NCI-H69 (cell line): Measurements from ENCODE around the gene TFF2.

ENCODE experiments used
- DNase-seq: peaks from one replicate; lab custom pipeline; 2025; lab: John Stamatoyannopoulos, UW

Gene TFF2

DNA sequence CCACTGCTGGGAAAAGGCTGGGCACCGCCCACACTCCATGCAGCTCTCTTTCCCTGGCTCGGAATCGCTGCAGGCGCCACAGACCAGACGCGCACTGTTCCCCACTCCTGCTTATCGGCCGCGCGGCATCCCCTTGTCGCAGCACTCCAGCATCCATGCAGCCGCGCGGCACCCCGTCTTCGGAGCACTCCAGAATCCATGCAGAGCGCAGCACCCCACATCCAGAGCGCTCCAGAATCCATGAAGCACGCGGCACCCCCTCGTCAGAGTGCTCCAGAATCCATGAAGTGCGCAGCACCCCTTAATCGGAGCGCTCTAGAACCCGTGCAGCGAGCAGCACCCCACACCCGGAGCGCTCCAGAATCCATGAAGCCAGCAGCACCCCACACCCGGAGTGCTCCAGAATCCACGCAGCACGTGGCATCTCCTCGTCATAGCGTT is 45.1 kb downstream of the TFF2 start:
- DNase-seq: no peak

DNA sequence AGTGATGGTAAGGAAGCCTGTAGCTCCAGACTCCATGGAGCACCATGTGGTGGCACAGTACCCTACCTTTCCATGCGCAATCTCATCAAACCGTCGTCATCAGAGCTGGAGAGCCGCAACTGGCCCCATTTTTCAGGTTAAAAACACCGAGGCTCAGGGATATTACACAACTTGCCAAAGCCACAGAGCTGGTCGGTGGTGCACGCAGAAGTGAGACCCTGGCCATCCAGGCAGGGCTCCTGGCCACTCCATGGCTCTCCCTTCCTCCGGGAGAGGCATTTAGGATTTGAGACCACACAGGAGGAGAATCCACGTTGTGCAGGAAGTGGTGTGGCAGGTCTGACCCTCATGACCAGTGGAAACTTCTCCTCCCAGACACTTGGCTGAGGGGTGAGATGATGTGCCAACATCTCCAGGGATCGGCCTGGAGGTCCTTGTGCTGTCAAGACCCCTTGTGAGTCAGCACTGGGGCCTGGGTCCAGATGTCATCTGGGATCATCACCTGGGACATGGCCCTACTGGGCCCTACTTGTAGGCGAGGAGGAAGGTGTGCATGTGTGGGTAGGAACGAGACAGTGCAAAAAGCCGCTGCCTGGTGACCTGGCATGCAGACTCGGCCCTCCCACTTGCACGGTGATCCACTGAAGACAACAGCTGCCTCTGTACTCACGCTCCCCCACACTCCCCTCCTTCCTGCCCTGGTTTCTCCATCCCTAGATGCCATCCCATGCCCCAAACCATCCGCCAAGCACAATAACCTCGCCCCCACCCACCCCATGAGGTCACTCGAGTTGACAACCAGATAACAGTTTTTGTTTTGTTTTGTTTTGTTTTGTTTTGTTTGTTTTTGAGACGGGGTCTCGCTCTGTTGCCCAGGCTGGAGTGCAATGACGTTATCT is 46.0 kb downstream of the TFF2 start:
- no peak for DNase-seq

DNA sequence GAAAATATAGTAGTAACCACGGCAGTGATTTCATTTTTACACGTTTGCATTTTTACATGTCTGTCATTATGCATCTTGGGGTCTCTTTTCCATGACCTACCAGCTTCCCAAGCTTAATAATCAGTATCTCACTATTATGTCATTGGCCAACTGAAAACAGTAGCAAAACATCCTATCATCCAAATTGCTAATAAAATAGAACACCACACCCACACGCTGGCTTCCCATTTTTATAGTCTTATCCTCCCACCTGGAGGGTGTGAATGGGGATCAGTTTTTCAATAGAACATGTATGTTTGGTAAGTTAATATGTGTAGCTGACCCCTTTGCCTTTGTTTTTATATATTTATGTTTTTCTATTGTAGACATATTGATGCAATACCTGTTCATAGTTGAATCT is 47.4 kb downstream of the TFF2 start:
- DNase-seq: no peak

GRCh38 chr21:42302794-42303193 is 48.0 kb downstream of the TFF2 start:
- DNase-seq: no peak

- peak; percentile 10 for DNase-seq
Observed at GRCh38 chr21:42302076-42302650, 48.6 kb downstream of the TFF2 start.

- no peak for DNase-seq
Observed at GRCh38 chr21:42301371-42302075, 49.3 kb downstream of the TFF2 start.

DNA sequence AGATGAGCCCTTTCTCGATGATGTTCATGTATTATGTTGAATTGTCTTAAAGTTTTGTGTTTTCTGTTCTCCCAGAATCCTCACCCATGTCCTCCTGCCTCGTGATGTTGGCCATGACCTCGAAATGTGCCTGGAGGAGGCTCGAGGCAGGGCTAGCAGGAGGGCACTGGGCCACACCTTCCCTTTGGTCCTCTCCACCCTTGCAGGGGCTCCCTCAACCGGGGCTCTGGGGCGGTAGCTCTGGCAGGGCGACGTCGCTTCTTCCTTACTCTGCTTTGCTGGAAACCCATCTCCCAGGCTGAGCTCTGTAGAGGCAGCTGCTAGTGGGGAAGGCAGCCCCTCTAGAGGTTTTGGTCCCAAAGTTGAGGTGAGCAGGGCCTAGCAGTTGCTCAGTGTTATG is 49.8 kb downstream of the TFF2 start:
- no peak for DNase-seq

- DNase-seq: no peak
Observed at GRCh38 chr21:42300045-42300583, 50.7 kb downstream of the TFF2 start.

DNA sequence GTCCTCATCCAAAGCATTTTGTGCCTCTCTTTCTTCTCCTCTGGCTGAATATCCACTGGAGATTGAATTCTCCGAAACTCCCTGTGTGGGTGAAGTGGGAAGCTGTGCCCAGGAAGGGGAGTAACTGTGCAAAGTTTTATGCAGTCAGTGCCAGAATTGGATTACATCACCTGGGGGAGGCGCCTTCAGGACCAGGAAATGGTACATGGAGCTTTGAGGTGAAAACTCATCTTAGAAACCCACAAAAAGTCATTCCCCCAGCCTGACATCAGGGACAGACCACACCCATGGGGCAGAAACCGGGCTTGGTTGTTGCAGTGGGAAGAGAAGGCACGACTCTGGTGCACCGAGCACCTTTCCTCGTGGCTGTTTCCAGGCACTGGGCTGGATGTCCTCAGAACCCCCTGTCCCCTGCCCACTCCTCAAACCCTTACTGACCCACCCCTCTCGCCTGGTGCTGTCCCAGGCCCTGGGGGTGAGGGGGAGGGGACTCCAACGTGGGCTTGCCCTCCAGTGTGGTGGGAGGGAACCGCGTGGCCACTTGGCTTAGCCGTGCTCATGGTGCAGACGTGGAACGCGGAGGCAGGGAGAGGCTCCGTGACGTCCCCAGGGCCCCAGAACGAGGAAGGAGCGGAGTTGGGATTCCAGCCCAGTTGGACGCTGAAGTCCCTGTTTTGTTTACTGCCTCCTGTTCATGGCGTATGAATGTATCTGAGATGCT is 51.3 kb downstream of the TFF2 start:
- no peak for DNase-seq

DNA sequence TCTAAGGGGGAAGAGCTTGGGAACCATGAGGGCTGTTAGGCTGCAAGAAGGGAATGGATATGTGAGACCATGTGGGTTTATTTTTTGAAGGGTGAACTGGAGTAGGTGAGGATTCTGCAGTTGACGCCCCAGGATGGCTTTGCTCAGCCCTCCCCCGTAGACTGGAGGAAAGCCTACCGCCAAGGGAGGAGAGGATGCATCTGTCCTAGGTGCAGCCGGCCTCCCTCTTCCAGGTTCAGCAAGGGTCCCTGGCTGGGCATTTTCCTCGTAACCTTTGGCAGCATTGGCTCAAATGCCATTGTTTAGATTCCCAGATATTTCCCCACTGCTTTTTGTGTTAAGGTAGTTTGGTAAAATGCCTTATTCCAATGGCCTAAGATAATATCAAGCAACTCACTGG is 52.1 kb downstream of the TFF2 start:
- DNase-seq: no peak

DNA sequence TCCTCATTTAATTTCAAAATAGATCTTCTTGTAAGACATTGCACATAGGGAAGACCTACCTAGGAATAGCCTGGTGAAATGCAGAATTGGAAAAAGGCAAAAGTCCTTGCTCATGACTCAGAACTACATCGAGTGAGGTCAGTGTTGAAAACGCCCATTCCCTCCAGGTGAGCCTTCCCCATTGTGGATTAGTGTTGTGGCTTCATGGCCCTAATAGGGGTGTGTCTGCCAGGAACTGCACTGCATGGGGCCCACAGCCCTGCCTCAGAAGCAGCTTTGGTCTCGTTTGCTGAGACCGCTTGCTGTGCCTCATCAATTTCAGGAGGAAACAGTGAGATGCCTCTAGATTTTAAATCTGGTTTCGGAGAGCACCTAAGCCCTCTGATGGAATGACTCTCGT is 52.6 kb downstream of the TFF2 start:
- DNase-seq: peak; percentile 69

GRCh38 chr21:42297377-42297776 is 53.4 kb downstream of the TFF2 start:
- DNase-seq: no peak

- DNase-seq: no peak
Observed at GRCh38 chr21:42296501-42296900, 54.3 kb downstream of the TFF2 start.
